GM10266 (cell line): Measurements from ENCODE around the gene CTNNA2.

Source experiments
- DNase-seq: peaks from one replicate; pipeline ENCODE4 v3.0.0; 2012; ENCODE audit errors: extremely low spot score
- TF ChIP-seq, protein P1 (sequence below): IDR thresholded peaks from 2 replicates; pipeline ENCODE4 v1.5.1; 2012; ENCODE audit warnings: mild to moderate bottlenecking, low read depth; ENCODE audit not compliant: control insufficient read depth, insufficient read depth; ENCODE audit errors: missing control alignments

CTNNA2 gene

GRCh38 chr2:80393991-80394390 lies 881.1 kb downstream of the CTNNA2 start:
- TF ChIP-seq, protein P1, sequence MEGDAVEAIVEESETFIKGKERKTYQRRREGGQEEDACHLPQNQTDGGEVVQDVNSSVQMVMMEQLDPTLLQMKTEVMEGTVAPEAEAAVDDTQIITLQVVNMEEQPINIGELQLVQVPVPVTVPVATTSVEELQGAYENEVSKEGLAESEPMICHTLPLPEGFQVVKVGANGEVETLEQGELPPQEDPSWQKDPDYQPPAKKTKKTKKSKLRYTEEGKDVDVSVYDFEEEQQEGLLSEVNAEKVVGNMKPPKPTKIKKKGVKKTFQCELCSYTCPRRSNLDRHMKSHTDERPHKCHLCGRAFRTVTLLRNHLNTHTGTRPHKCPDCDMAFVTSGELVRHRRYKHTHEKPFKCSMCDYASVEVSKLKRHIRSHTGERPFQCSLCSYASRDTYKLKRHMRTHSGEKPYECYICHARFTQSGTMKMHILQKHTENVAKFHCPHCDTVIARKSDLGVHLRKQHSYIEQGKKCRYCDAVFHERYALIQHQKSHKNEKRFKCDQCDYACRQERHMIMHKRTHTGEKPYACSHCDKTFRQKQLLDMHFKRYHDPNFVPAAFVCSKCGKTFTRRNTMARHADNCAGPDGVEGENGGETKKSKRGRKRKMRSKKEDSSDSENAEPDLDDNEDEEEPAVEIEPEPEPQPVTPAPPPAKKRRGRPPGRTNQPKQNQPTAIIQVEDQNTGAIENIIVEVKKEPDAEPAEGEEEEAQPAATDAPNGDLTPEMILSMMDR: no peak
- no peak for DNase-seq

- TF ChIP-seq, protein P1: no peak
Observed at GRCh38 chr2:80395251-80395650, 882.4 kb downstream of the CTNNA2 start.

DNA sequence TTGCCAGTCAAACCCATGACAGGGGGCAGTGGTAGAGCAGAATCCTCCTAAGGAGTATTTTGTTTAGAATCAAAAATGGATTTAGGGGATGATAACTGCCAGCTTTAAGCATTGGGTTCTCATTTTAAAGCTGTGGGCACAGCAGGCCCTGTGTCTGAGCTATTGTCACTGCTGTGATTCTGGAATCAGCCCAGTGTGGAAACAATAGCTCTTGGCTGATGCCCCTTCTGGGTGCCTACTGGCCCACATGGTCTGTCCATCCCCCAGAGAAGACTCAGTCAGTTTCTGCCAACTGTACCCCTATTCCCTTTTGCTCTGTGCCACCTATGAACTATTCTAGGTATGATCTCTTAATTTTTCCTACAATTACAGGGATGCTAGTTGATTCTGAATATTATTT lies 883.4 kb downstream of the CTNNA2 start:
- TF ChIP-seq, protein P1: no peak
- DNase-seq: no peak

More at GRCh38 chr2:80395251-80395650, 882.4 kb downstream of the CTNNA2 start:
- DNase-seq: no peak

GRCh38 chr2:80403081-80403480 lies 890.2 kb downstream of the CTNNA2 start:
- TF ChIP-seq, protein P1: no peak
- no peak for DNase-seq

GRCh38 chr2:80407377-80407776 lies 894.5 kb downstream of the CTNNA2 start:
- no peak for DNase-seq
- TF ChIP-seq, protein P1: no peak

GRCh38 chr2:80410346-80410745 lies 897.5 kb downstream of the CTNNA2 start:
- TF ChIP-seq, protein P1: no peak

GRCh38 chr2:80413136-80413535 lies 900.3 kb downstream of the CTNNA2 start:
- TF ChIP-seq, protein P1: no peak
- no peak for DNase-seq

More at GRCh38 chr2:80410346-80410745, 897.5 kb downstream of the CTNNA2 start:
- no peak for DNase-seq
